Heart right ventricle (tissue), 16 donors: ENCODE results near the gene TERC. TPM values are rescaled to one million over a fixed set of nuclear protein-coding genes. Genes with fewer than 3 reads are reported as not detected.

ENCODE experiments used
- ATAC-seq, 8 donors: fragments of 200-7000 bp; cut with Tn5 transposase; one replicate each; pipeline ENCODE4 v1.9.1; 2020; ENCODE audit warnings: mild to moderate bottlenecking in 8 of 8, moderate library complexity in 8 of 8, moderate number of reproducible peaks in 1 of 8
- DNase-seq, 2 donors: peaks; one replicate each; pipeline ENCODE4 v3.0.0-alpha.2; 2020
- H3K27ac ChIP-seq, 10 donors: fragments of 200-600 bp; sonication (generic) in 2 of 10; one replicate each; pipeline versions ENCODE4 v1.5.0 to v1.8.0; 2020 to 2022; ENCODE audit warnings: mild to moderate bottlenecking in 3 of 10
- H3K27me3 ChIP-seq, 7 donors: fragments of 200-600 bp; one replicate each; pipeline ENCODE4 v1.8.0; 2021 to 2022; ENCODE audit warnings: mild to moderate bottlenecking in 2 of 7
- H3K36me3 ChIP-seq, 9 donors: fragments of 200-600 bp; sonication (generic) in 1 of 9; one replicate each; pipeline versions ENCODE4 v1.5.0 to v1.8.0; 2020 to 2022; ENCODE audit warnings: mild to moderate bottlenecking in 2 of 9
- H3K4me1 ChIP-seq, 9 donors: fragments of 200-600 bp; sonication (generic) in 1 of 9; one replicate each; pipeline versions ENCODE4 v1.5.0 to v1.8.0; 2020 to 2022; ENCODE audit warnings: mild to moderate bottlenecking in 4 of 9
- H3K4me3 ChIP-seq, 10 donors: fragments of 200-600 bp; sonication (generic) in 2 of 10; one replicate each; pipeline versions ENCODE4 v1.5.0 to v1.8.0; 2020 to 2022; ENCODE audit warnings: mild to moderate bottlenecking in 7 of 10, moderate library complexity in 2 of 10
- H3K9me3 ChIP-seq, 11 donors: fragments of 200-600 bp in 10 of 11; sonication (generic) in 2 of 11; one replicate each; pipeline versions ENCODE4 v1.5.0 to v1.8.0; 2013 to 2022; ENCODE audit warnings: mild to moderate bottlenecking in 2 of 11, control low read depth in 1 of 11, moderate library complexity in 1 of 11
- CTCF ChIP-seq, 9 donors: fragments of 200-600 bp; sonication (generic) in 2 of 9; IDR thresholded peaks; one replicate each; pipeline versions ENCODE4 v1.5.0 to v1.8.0; 2021 to 2022; ENCODE audit warnings: antibody characterized with exemption in 9 of 9, mild to moderate bottlenecking in 5 of 9, moderate library complexity in 1 of 9
- WGBS, 2 donors: extraction: QIAGEN DNeasy Blood & Tissue Kit; methylation state at CpG; one replicate each; pipeline ENCODE4 v1.1.7; 2013; ENCODE audit warnings: inconsistent platforms in 1 of 2; 5-methylcytosine and 5-hydroxymethylcytosine counted together
- intact Hi-C, 10 donors: fragments of 100-400 bp; cut with DNase I; formaldehyde crosslinking; loops; one replicate each; pipeline versions ENCODE4 v1.11.1 to v1.14.2; 2022
- polyA plus RNA-seq, 2 donors: library from polyadenylated mRNA; stranded (reverse); fragments of 200-250 nt; gene quantifications; one replicate each; pipeline ENCODE4 v1.2.3, GENCODE V29; 2013
- total RNA-seq, 10 donors: library from RNA; stranded (reverse); fragmentation: NEBNext Ultra II Directional in 3 of 10; extraction: Animal tissue kit (Norgen Biotek cat#: 25700) in 3 of 10; gene quantifications; one replicate each; pipeline versions ENCODE4 v1.2.1 to v1.2.4, GENCODE V29; 2021 to 2023
- donor health status: Arrhythmogenic right ventricular cardiomyopathy.
- donor health status: ischemic (EF 13 %, LVEDD 7.1; RV severe dilation, severe dysfunction).
- donor health status: healthy with polysubstance abuse.
- donor health status: DM: no; HTN: yes; CAD: no.
- donor health status: DM: no; HTN: no; CAD: no.
- donor health status: ischemic (EF 25% LVEDD 6.9; RV normal size, moderate dysfunction).
- donor health status: ischemic (EF 25% LVEDD 5.7; RV mildly dilated, moderate dysfunction).
- donor health status: healthy.
- donor health status: DM: yes; HTN: yes; CAD: no.
- donor health status: Ischemic cardiomyopathy.
- donor health status: ischemic (EF 35%, LVEDD 5.7; RV mildly dilated, moderate dysfunction).
- donor health status: nonischemic (EF 11% LVEDD 7.7; RV severe dilation, severe dysfunction).
- donor health status: DM: yes; HTN: yes; CAD: no.
- donor health status: PGD.
- donor health status: ischemic (EF 29% LVEDD 5.4; RV normal size, mild dysfunction).
- donor health status: nonischemic (EF 23%, LVEDD 6.1; RV moderate dilation, normal function).

The TERC gene
- total and polyA plus RNA-seq, 12 donors, result 0.20 to 5.1 (median 2.6) TPM; not detected in 4

GRCh38 chr3:169771497-169772304 lies 6.8 kb upstream of the TERC start:
- WGBS, 2 donors, result 0 to 1% methylated on average over 27 of the region's 27 CpGs
- no peak for TF ChIP-seq CTCF (IDR thresholded peaks at IDR 0.05)
- intact Hi-C loops, result loop anchor here in 4 of 10 donors (5.0 to 10.0 kb wide), 4 partner anchors 196 to 1727 kb away; partner anchors contain the start of gene SEC62 (in 1 of the 4)
- H3K27ac ChIP-seq, result peak overlapping the region; percentile 95 to 100 (median 98)
- peak; percentile 18 to 52 (median 39) for ATAC-seq
- peaks cover 0 to 26% (median 9%) of the 10 kb centered on the region in 9 donors for H3K36me3 ChIP-seq
- peaks cover 5 to 37% (median 28%) of the 10 kb centered on the region in 9 donors for H3K4me1 ChIP-seq
- H3K27me3 ChIP-seq, result no peaks in the 10 kb centered on the region
- peaks cover 0 to 4% (median 0%) of the 10 kb centered on the region in 11 donors for H3K9me3 ChIP-seq
- H3K4me3 ChIP-seq, result peak overlapping the region; percentile 67 to 94 (median 87)
- peak; percentile 32 to 39 for DNase-seq

GRCh38 chr3:169769287-169770181 lies 4.7 kb upstream of the TERC start, which contains the start of gene ACTRT3:
TSS of gene ACTRT3 (minus strand) at chr3:169769561. CDS start at chr3:169769520, 41 bp downstream.
- Histone ChIP-seq H3K36me3 (peaks cover 0 to 4% (median 1%) of the 10 kb centered on the region in 9 donors), H3K4me3 (peak within 1 kb of the TSS; percentile 7 to 75 (median 68)), H3K27ac (peak within 1 kb of the TSS; percentile 50 to 94 (median 90)), H3K9me3 (peaks cover 0 to 14% (median 0%) of the 10 kb centered on the region in 11 donors), H3K4me1 (peaks cover 4 to 19% (median 9%) of the 10 kb centered on the region in 9 donors), H3K27me3 (no peaks in the 10 kb centered on the region)
- WGBS, 2 donors, result 12 to 15% methylated on average over 51 of the region's 51 CpGs
- TF ChIP-seq CTCF (IDR thresholded peaks at IDR 0.05), result no peak
- DNase-seq (peak; percentile 66 to 72), ATAC-seq (peak in 5 of 8 donors; percentile 8 to 29 (median 23))
- intact Hi-C loops, result loop anchor here in 5 of 10 donors (5.0 to 10.0 kb wide), 6 partner anchors 195 to 1725 kb away; partner anchors contain the start of gene SEC62 (in 2 of the 5)

- DNase-seq (peak; percentile 68 to 77), ATAC-seq (peak; percentile 54 to 78 (median 70))
- intact Hi-C loops, result loop anchor here in 4 of 10 donors (2.0 to 10.0 kb wide), 3 partner anchors 200 to 620 kb away; partner anchors contain the start of gene SEC62 (in 2 of the 4)
- TF ChIP-seq CTCF (IDR thresholded peaks at IDR 0.05), result peak in 2 of 9 donors; percentile 2 to 9
- Histone ChIP-seq H3K27ac (peak overlapping the region; percentile 95 to 100 (median 98)), H3K9me3 (peaks cover 0 to 14% (median 0%) of the 10 kb centered on the region in 11 donors), H3K4me3 (peak overlapping the region; percentile 57 to 95 (median 89)), H3K27me3 (no peaks in the 10 kb centered on the region), H3K36me3 (no peaks in the 10 kb centered on the region), H3K4me1 (peaks cover 0 to 21% (median 5%) of the 10 kb centered on the region in 9 donors)
- WGBS, 2 donors, result 0 to 2% methylated on average over 46 of the region's 46 CpGs
Measured at GRCh38 chr3:169764312-169764881, 463 bp downstream of the TERC start.
